HG02840 (cell line): Measurements from ENCODE around the gene GRAMD2A.

ENCODE experiments used
- ATAC-seq: cut with Tn5 transposase; IDR thresholded peaks from one replicate; pipeline ENCODE4 v1.9.1; 2021; ENCODE audit warnings: mild to moderate bottlenecking, moderate library complexity, moderate number of reproducible peaks; ENCODE audit not compliant: unreplicated experiment, low FRiP score

Gene GRAMD2A

DNA sequence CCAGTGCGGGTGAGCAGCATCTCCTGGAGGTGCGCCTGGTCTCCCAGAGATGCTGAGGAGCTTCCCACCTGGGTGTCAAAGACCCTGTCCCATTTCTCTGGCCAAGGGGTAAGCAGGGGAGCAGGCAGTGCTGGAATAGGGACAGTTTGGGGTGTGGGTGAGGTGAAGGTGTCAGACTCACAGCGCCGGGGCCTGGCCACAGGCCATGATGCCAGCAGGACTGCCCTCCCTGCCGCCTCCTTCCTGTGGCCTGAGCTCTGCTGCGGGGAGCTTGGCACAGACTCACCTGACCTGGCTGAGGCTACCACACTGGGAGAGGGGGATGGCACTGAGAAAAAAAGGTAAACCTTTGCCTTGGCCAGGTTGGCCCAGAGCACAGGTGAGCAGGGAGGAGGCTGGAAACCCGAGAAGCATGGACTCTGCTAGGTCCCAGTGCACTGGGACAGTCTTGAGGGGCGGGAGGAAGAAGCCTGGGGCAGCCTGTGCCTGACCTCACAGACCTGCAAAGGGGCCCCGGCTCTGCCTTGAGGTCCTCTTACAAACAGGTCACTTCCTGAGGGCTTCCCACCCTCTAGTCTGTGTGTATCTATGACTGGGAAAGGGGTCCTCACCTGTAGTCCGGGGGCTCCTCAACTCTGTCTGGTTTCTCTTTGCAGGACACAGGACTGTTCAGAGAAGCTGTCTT lies 28.2 kb downstream of the GRAMD2A start:
- ATAC-seq = no peak

DNA sequence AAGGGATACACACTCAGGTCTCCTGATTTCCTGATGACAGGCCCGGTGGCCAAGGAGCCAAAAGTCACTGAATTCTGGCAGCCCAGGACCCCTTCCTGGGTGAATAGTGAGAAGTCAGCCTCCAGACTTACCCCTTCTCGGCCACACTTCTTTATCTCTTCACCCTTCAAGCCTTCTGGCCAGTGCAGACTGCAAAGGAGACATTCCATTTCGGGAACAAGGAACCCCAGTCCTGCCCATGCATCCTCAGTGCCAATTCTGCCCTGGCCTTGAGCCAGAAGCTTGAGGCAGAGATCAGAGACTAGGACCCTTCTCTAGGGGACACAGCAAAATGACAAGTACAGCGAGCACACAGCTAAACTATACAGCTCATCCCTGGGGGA lies 28.8 kb downstream of the GRAMD2A start:
- ATAC-seq = no peak

DNA sequence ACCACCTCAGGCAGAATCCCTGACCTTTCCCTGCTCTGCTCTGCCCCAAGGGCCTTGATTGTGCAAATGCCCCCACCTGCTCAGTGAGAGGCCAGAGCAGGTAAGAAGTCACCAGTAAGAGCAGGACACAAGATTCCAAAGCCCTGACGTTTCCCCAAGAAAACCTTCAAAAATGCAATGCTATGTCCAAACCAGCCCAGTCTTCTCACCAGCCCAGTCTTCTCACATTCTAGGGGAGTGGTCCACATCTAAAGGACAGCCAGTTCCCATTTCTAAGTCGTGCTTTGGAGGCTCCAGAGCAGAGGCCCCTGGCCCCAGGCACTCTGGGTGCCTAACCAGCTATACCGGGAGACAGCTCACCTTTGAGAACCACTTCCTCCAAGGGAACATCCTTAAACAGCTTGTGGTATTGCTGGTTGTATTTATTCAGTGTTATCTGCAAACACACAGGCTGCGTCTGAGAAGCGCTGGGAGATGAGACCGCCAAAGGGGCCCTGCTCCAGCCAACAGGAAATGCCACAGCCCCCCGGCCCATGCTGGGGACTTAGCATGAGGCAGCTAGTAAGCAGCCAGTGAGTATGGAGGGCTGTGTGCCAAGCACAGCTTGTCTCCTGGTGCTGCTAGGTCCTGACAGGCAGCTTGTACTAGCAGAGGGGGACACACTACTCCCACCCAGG lies 29.3 kb downstream of the GRAMD2A start:
- ATAC-seq = no peak

DNA sequence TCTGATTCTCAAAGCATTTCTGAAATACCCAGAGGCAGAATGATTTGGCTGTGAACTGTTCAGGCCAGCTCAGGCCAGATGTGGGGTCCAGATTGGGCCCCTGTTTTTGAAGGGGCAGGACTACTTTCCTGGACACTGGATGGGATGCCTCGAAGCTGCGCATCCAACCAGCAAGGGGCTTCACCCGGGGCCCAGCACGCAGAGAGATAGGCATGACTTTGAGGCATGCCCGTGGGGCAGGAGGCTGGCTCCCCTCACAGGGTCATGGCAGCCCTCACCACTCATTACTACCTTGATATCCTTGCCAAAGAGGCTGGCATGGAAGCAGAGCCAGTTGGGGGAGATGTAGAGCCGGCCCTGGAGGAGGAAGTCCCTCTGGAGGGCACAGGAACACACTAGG lies 30.1 kb downstream of the GRAMD2A start:
- no peak for ATAC-seq

DNA sequence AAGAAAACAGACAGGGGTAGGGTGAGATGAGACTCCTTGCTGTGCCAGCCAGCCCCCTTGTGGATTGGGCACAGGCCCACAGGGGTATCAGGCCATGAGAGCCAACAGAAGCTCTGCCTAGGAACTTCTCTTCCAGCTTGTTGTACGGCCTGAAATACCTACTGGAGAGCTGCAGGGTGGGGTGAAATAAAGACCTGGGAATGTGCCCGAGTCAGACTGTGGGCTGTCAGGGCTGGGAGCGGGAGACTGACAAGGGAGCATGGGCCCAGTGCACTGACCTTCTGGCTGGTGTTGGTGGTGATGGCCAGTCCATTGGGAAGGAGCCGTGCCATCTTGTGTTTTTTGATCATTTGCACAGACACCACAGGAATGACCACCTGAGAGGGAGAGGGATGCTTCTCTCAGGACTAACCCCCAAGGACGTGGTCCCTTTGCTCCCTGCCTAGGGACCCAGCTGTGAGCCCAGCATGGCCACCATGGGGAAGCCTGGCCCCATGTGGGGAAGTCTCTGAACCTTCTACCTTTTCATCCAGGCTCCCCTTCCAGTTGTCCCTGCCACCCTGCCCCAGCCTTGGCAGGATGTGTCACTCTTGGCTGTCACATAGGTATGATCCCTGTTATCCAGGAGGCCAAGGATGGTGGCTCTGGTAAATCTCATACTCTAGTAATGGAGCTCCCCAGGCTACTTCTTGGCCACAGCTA lies 30.7 kb downstream of the GRAMD2A start:
- ATAC-seq = no peak

DNA sequence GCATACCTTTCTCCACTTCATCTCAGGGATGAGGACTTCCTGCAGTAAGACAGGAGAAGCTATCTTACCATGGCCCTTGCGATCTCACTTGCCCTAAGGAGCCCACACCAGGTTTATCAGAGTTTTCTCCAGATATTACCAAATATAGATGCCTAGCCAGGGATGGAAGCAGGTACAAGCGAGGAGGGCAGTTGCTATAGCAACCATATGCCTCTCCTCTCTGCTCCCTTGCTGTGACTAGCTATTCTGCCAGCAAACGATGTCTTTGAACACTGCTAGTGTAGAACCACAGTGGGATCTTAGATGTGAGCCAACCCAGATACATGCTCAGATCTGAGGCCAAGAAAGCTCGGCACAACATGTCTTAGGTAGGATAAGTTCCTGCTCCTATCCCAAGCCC lies 33.9 kb downstream of the GRAMD2A start:
- ATAC-seq = no peak

DNA sequence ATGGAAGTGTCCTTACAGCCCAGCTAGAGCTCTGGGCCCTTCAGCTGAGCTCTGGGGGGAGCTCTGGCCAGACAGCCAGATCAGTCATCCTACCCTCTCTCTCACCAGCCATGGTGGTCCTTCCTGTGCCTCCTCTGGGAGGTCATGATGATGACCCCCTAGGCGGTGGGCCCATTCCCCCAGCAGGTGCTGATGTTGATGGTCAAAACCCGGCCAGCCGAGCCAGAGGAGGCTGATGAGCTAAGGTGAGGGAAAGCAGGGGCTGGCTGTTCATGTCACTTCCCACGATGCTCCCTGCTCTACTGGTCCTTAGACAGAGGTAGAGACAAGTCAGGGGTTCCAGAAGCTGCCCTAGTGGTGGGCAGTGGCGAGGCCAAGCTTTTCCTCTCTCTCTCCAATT lies 35.0 kb downstream of the GRAMD2A start:
- no peak for ATAC-seq

DNA sequence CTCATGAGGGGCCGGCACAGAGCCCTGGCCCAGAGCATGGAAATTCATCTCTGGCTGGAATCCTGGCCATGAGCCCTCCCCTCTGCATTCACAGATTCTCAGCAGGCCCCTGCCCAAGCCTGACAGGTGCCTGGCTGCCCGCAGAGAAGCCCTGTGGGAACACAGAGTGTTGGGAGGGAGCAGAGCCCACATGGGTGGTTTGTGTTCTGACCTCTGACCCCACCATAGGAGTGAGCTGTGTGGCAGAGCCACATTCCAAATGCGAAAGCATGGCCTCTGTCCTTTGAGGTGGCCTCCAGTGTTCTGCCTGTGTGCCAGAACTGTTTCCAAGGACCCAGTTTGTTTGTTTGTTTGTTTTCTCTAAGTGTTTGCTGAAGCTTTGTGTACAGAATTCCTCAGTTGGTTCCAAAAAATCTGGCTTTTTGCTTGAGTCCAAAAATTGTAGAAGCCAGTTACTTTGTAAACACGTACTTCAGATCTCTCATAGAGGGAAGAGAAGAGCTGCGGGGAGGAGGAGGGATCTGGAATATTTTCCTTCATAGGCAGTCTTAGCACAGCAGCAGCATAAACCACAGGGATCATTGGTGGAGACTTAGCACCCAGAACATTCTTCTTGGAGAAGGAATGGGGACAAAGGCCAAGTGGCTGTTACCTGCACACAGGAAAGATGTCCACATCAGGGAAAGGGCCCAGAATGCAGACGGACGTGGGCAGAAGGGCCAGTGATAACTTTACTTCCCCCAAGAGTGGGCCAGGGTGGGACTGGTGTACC lies 36.0 kb downstream of the GRAMD2A start:
- no peak for ATAC-seq

DNA sequence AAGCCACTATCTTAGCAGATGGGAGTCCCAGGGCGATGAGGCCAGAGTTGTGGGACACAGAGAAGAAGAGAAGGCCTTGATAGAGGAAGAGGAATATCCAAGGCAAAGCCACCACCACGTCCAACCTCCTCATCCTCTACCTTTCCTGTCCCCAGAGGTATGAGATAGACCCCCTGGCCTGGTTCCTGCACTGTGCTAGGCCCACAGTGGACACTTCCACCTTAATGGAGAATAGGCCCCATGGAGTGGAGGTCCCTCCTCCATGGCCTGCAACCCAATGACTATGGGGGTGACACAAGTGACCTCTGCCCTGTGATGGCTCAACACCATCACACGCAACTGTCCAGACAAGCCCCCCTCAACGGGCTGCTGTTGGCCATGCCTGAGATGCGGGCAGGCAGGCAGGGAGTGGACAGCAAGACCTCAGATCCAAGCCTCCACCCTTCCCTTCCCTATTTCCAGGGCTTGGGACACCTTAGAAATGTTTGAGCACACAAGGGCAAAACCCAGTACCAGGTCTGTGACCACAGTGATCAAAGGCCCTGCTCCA lies 36.8 kb downstream of the GRAMD2A start:
- ATAC-seq = no peak

DNA sequence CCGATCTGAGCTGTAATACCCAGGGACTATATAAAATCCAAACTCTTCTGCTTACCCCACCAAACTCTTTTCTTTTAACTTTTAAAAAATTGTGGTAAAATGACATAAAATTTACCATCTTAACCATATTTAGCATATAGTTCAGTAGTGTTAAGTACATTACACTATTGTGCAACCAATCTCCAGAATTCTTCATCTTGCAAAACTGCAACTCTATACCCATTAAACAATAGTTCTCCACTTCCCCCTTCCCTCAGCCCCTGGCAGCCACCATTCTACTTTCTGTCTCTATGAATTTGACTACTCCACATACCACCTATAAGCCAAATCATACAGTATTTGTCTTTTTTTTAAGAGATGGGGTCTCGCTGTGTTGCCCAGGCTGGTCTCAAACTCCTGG lies 40.7 kb downstream of the GRAMD2A start:
- ATAC-seq = no peak

DNA sequence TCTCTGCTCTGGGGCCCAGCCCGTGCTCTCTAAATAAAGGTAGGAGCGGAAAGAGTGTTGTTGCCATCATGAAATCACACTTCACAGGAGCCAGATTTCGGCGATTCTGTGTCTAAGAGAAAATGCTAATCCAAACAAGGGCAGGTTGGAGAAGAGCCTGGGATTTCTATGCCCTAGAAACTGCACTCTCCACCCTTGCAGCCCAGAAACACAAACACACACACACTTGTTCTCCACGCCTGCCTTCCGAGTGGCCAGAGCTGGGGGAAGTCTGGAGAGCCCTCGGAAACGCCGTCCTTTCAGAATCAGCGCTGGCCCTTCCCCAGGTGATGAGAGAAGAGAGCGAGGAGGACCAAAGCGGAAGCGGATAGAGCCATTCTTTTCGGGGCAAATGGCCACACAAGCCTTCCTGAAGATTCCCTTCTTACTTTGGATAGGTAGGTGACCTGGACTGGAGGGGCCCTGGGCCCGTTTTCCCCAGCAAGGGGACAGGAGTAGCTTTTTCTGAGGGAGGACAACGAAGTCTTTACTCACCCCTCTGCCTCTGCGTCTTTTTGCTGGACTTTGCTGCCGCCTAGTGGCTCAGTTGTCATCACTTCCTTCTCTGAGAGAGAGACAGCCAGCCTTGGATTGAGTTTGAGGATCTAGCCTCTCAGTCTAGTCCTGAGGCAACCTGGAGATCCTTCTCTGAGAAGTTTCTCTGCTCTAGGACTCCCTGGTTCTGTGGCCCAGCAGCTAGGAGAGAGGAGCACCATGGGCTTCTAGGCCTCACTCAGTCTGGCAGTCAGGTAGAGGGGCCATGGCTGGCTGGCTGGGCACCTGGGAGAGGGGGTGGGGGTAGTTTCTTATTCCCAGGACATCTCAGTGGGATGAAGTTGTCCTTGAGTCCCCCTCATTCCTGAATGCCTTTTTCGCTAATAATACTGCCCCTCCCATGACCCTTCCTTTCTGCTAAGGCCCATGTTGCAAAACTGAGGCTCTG lies 41.7 kb downstream of the GRAMD2A start:
- no peak for ATAC-seq

DNA sequence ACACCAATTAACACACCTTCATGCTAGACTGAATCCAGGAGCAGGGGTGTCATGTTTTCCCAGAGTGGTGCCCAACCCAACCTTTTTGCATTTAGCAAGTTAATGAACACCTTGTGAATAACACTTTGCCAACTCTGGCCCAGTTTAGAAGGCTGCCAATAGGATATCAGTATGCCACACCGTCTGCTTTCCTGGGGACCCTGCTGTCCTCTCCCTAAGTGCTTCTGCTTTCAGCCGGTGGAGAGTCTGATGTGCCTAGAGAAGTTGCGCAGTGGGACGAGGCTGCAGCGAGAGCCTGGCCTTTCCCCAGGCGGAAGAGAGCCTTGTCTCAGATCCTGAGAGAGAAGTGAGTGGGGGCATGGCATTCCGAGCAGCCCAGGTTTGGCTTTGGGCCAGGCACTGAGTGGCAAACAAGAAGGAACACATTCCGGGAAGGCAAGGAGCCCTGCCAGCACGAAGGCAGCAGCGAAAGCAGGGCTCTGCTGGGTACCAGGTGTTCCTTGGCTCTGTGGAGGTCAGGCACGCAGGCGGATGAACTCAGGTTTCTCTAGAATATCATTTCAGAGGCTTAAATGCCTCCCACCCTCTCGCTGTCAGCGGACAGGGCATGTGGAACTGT lies 42.5 kb downstream of the GRAMD2A start:
- no peak for ATAC-seq

DNA sequence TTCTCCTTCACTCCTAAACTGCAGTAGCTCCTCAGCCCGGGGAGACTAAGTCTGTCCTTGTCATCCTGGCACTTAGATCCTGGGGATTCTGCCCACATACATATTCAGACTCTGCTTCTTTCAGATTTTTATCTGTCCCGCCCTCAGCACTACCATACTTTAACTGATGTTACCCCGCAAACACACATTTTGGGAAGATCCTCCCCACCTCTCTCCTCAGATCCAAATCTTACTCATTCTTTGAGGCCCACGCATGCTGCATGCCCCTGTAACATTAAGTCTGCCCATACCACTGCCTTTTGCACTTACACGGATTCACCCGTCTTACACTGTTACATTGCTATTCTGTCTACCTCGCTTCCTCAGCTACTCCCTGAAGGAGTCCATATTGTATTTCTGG lies 43.3 kb downstream of the GRAMD2A start:
- ATAC-seq = no peak

DNA sequence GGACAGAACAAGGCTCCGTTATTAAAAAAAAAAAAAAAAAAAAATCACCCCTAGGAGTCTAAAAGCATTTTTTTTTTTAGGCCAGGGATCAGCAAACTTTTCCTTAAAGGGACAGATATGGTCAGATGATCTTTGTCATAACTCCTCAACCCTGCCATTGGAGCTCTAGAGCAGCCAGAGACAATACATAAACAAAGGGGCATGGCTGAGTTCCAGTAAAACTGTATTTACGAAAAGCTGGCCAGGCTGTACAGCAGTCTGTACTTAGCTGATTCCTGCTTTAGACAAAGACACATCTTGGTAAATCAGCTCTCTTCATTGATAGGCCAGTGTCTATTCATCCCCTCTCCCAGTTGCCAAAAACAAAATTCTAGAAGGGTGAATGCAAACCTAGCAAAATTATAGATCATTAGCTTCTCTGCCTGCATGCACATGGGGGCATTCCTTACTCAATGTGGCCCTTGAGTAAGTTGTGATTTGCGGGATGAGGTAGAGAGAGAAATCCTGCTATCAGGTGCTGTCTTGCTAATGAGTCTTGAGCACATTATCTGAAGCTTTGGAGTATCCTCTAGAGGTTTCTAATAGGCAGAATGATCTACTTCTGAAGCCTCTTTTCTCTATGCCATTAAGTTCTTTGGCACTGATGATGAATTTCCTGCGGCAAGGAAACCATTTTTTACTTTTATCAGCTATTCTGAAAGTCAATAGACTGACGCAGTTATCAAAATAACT lies 44.2 kb downstream of the GRAMD2A start:
- no peak for ATAC-seq

DNA sequence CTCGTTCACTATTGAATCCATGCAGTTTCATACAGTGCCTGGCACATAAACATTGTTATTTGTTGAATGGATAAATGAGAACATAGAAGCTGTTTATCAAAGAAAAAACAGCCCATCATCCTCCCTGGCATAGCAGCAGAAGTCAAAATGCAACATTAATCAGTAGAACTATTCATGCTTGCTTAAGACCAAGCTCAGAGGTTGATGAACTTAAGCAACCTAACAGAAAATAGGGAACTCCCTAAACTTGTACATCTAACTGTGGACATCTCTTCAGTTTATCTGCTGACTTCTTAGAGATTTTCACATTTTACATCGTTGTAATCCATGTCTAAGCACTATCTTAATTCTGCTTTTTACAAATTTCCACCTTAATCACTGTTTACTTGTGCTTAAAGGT lies 50.2 kb downstream of the GRAMD2A start:
- no peak for ATAC-seq

DNA sequence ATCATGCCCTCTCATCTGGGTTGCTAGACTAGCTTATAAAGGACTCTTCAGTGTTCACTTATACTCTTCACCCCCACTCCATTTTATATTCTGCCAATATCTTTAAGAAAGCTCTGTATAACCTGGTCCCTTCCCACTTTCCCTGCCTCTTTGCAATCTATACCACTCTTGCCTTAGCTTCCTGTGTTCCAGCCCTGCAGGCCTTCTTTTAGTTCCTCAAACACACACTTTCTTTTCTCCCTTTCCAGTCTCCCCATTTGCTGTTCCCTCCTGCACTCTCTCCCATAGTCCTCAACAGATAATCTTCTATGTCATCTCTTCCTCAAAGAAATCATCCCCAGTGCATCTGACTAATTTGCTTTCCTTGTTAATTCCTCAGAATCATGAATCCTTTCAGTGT lies 50.7 kb downstream of the GRAMD2A start:
- no peak for ATAC-seq

DNA sequence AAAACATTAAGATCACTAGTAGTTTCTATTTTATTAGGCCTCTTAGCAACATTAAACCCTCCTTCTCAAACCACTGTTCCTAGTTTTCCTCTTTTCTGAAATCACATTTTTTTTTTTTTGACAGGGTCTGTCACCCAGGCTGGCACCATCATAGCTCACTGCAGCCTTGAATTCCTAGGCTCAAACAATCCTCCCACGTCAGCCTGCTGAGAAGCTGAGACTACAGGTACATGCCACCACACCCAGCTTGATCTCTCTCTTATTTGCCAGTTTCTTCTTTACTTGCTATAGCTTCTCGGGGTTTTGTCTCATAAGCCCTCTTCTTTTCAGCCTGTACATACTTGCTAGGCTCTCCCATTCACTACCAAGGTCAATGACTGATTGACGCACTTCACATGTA lies 51.4 kb downstream of the GRAMD2A start:
- no peak for ATAC-seq
